Skeletal muscle tissue (tissue), 4 donors: ENCODE measurements around the gene TAGAP. TPM values are rescaled to one million over a fixed set of nuclear protein-coding genes. Genes with fewer than 3 reads are reported as not detected.
"Not testable (repeated sequence)": the region's sequence is repeated elsewhere in the genome, so short reads cannot be mapped to it uniquely, and the experiment has no call there.

Source experiments
- H3K27ac ChIP-seq: one replicate; pipeline ENCODE4 v1.7.0; 2013; ENCODE audit warnings: mild to moderate bottlenecking, low read depth, low read length, inconsistent platforms
- H3K27me3 ChIP-seq, 3 donors: one replicate each; pipeline ENCODE4 v1.7.0; 2013; ENCODE audit warnings: low read length in 3 of 3; ENCODE audit not compliant: control insufficient read depth in 3 of 3, insufficient read depth in 3 of 3
- H3K36me3 ChIP-seq, 3 donors: one replicate each; pipeline ENCODE4 v1.7.0; 2013; ENCODE audit warnings: low read length in 3 of 3; ENCODE audit not compliant: control insufficient read depth in 3 of 3, insufficient read depth in 3 of 3
- H3K4me1 ChIP-seq, 3 donors: one replicate each; pipeline ENCODE4 v1.7.0; 2013; ENCODE audit warnings: low read length in 3 of 3, mild to moderate bottlenecking in 3 of 3; ENCODE audit not compliant: control insufficient read depth in 3 of 3, insufficient read depth in 3 of 3
- H3K4me3 ChIP-seq, 3 donors: one replicate each; pipeline ENCODE4 v1.7.0; 2013; ENCODE audit warnings: low read length in 3 of 3
- H3K9ac ChIP-seq, 3 donors: one replicate each; pipeline ENCODE4 v1.7.0; 2013; ENCODE audit warnings: low read length in 3 of 3, mild to moderate bottlenecking in 3 of 3, moderate library complexity in 2 of 3, low read depth in 1 of 3
- H3K9me3 ChIP-seq, 3 donors: one replicate each; pipeline ENCODE4 v1.7.0; 2013; ENCODE audit warnings: low read length in 3 of 3; ENCODE audit not compliant: control insufficient read depth in 3 of 3
- total RNA-seq: library from RNA; depleted of rRNA; stranded (reverse); fragments of >200 nt; gene quantifications from one replicate; pipeline ENCODE4 v1.2.3, GENCODE V29; 2014
- donor health status: Osteomylitis.

The TAGAP gene
- total RNA-seq, 1 donor from 2014 or later, result 2.1 TPM

GRCh38 chr6:159038318-159038717, 6.5 kb downstream of the TAGAP start:
- H3K27ac ChIP-seq, H3K36me3 ChIP-seq, H3K4me3 ChIP-seq, H3K4me1 ChIP-seq, H3K9ac ChIP-seq, H3K9me3 ChIP-seq, H3K27me3 ChIP-seq: not testable (repeated sequence)

- Histone ChIP-seq H3K4me1 (no peaks in the 10 kb centered on the region), H3K9me3 (no peaks in the 10 kb centered on the region), H3K27me3 (peaks cover 0 to 4% (median 0%) of the 10 kb centered on the region in 3 donors), H3K36me3 (no peaks in the 10 kb centered on the region), H3K4me3 (no peak overlapping the region), H3K9ac (no peak overlapping the region), H3K27ac (no peak overlapping the region)
These were observed 7.0 kb downstream of the TAGAP start for GRCh38 chr6:159037756-159038290.

- H3K4me1 ChIP-seq, result no peaks in the 10 kb centered on the region
- no peaks in the 10 kb centered on the region for H3K9me3 ChIP-seq
- no peak overlapping the region for H3K27ac ChIP-seq
- no peak overlapping the region for H3K9ac ChIP-seq
- H3K36me3 ChIP-seq, result no peaks in the 10 kb centered on the region
- no peak overlapping the region for H3K4me3 ChIP-seq
- H3K27me3 ChIP-seq, result peaks cover 0 to 4% (median 0%) of the 10 kb centered on the region in 3 donors
These were observed 8.1 kb downstream of the TAGAP start for GRCh38 chr6:159036673-159037072.

GRCh38 chr6:159035891-159036290, 8.9 kb downstream of the TAGAP start:
- no peak overlapping the region for H3K9ac ChIP-seq
- H3K27me3 ChIP-seq, result peaks cover 0 to 4% (median 0%) of the 10 kb centered on the region in 3 donors
- no peak overlapping the region for H3K27ac ChIP-seq
- H3K9me3 ChIP-seq, result no peaks in the 10 kb centered on the region
- H3K4me1 ChIP-seq, result no peaks in the 10 kb centered on the region
- no peaks in the 10 kb centered on the region for H3K36me3 ChIP-seq
- no peak overlapping the region for H3K4me3 ChIP-seq

GRCh38 chr6:159033160-159034049, 11.4 kb downstream of the TAGAP start:
- Histone ChIP-seq H3K4me1 (no peaks in the 10 kb centered on the region), H3K4me3 (no peak overlapping the region), H3K9me3 (no peaks in the 10 kb centered on the region), H3K36me3 (no peaks in the 10 kb centered on the region), H3K27me3 (peaks cover 0 to 4% (median 0%) of the 10 kb centered on the region in 3 donors), H3K27ac (no peak overlapping the region), H3K9ac (no peak overlapping the region)

- Histone ChIP-seq H3K4me3 (no peak overlapping the region), H3K27me3 (peaks cover 0 to 3% (median 0%) of the 10 kb centered on the region in 3 donors), H3K9ac (no peak overlapping the region), H3K4me1 (no peaks in the 10 kb centered on the region), H3K27ac (no peak overlapping the region), H3K9me3 (no peaks in the 10 kb centered on the region), H3K36me3 (no peaks in the 10 kb centered on the region)
These were observed 12.9 kb downstream of the TAGAP start for GRCh38 chr6:159031846-159032245.

DNA sequence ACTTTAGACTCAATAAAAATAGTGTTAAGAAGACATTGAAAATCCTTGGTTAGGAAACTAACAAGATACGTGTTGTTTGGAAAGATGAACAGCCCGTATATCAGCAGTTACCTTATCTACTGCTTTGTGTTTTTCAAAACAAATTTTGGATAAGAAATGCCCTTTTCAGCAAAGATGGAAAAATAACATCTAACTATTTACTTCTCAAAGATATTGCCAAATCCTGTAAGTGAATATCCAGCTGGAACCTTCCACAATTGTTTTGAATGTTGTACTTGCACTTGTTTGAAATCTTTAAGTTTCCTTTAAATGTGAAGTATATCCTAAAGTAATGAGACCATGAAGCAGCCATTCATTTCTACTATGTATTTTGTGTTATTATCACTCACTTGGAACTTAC, 14.6 kb downstream of the TAGAP start:
- no peaks in the 10 kb centered on the region for H3K36me3 ChIP-seq
- no peak overlapping the region for H3K9ac ChIP-seq
- no peaks in the 10 kb centered on the region for H3K4me1 ChIP-seq
- H3K27me3 ChIP-seq, result no peaks in the 10 kb centered on the region
- H3K9me3 ChIP-seq, result no peaks in the 10 kb centered on the region
- no peak overlapping the region for H3K27ac ChIP-seq
- H3K4me3 ChIP-seq, result no peak overlapping the region

DNA sequence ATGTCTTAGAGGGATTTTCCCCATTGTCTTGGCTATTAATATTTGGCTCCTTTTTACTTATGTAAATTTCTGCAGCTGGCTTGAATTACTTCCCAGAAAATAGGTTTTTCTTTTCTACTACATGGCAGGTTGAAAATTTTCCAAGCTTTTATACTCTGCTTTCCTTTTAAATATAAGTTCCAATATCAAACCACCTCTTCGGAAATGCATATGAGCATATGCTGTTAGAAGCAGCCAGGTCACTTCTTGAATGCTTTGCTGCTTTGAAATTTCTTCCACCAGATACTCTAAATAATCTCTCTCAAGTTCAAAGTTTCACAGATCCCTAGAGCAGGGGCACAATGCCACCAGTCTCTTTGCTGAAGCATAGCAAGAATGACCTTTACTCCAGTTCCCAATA, 19.6 kb downstream of the TAGAP start:
- H3K4me1 ChIP-seq, H3K9me3 ChIP-seq, H3K4me3 ChIP-seq, H3K9ac ChIP-seq, H3K27ac ChIP-seq, H3K36me3 ChIP-seq, H3K27me3 ChIP-seq: not testable (repeated sequence)

- Histone ChIP-seq H3K4me3 (no peak overlapping the region), H3K9me3 (peaks cover 0 to 6% (median 0%) of the 10 kb centered on the region in 3 donors), H3K9ac (no peak overlapping the region)
These were observed 20.9 kb downstream of the TAGAP start for GRCh38 chr6:159023893-159024292.

DNA sequence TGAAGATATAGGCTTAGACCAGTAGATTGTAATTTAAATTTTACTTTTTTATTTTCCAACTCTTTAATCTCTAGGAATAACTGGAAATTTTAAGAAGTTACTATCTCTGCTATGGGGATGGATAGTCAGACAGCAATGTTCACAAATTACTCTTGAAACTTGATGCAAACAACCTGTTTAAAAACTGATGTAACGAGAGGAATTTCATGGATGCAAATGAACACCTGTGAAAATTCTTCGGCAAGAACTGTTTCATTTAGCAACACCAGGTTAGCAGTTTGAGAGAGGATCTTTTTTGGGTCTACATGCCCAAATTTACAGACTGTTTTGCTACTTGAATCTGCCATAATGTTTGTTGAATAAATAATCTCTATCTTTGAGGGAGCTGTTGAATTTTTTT, 24.8 kb downstream of the TAGAP start:
- Histone ChIP-seq H3K27me3 (no peaks in the 10 kb centered on the region), H3K4me3 (no peak overlapping the region), H3K9ac (no peak overlapping the region), H3K9me3 (peaks cover 0 to 6% (median 0%) of the 10 kb centered on the region in 3 donors), H3K36me3 (no peaks in the 10 kb centered on the region), H3K27ac (no peak overlapping the region), H3K4me1 (no peaks in the 10 kb centered on the region)

More at GRCh38 chr6:159023893-159024292, 20.9 kb downstream of the TAGAP start:
- Histone ChIP-seq H3K27me3 (no peaks in the 10 kb centered on the region), H3K36me3 (no peaks in the 10 kb centered on the region), H3K4me1 (no peaks in the 10 kb centered on the region), H3K27ac (no peak overlapping the region)
